MG63 (cell line): ENCODE data around the gene SLC34A1. TPM values are rescaled to one million over a fixed set of nuclear protein-coding genes. Genes with fewer than 3 reads are reported as not detected.

Source experiments
- total RNA-seq: library from RNA; depleted of rRNA; stranded (reverse); fragments of >200 nt; shearing (Covaris generic); gene quantifications from 2 replicates; pipeline ENCODE4 v1.2.3, GENCODE V29; 2014; ENCODE audit warnings: low replicate concordance; rRNA removed

SLC34A1 gene
- total RNA-seq, 1 experiment from 2014 or later: not detected

Other genes with a start within 250 kb of the SLC34A1 start
- 50.3 and 61.3 TPM in 2 replicates for gene RAB24, start 80.7 kb upstream of the SLC34A1 start, total RNA-seq
- 914 and 924 TPM in 2 replicates for gene PRELID1, start 80.6 kb upstream of the SLC34A1 start, total RNA-seq
- 52.9 and 53.3 TPM in 2 replicates for gene MXD3, start 72.5 kb upstream of the SLC34A1 start, total RNA-seq
- 296 and 502 TPM in 2 replicates for gene LMAN2, start 32.8 kb upstream of the SLC34A1 start, total RNA-seq
- 10.7 and 16.7 TPM in 2 replicates for gene RGS14, start 26.5 kb upstream of the SLC34A1 start, total RNA-seq
- not detected in 2 replicates for gene PFN3, start 16.2 kb downstream of the SLC34A1 start, total RNA-seq
- gene F12, start 25.1 kb downstream of the SLC34A1 start, total RNA-seq: 1.3 and 2.3 TPM in 2 replicates
- 62.4 and 127 TPM in 2 replicates for gene GRK6, start 42.2 kb downstream of the SLC34A1 start, total RNA-seq
- 61.4 and 68.2 TPM in 2 replicates for gene PRR7, start 62.4 kb downstream of the SLC34A1 start, total RNA-seq
- 245 and 334 TPM in 2 replicates for gene DBN1, start 89.2 kb downstream of the SLC34A1 start, total RNA-seq
- gene PDLIM7, start 113.2 kb downstream of the SLC34A1 start, total RNA-seq: 77.8 and 165 TPM in 2 replicates
- 0.92 TPM in 1 of 2 replicates, not detected in the other for gene DOK3, start 125.4 kb downstream of the SLC34A1 start, total RNA-seq
- 125 and 127 TPM in 2 replicates for gene DDX41, start 132.5 kb downstream of the SLC34A1 start, total RNA-seq
- 17.5 and 22.3 TPM in 2 replicates for gene FAM193B, start 170.1 kb downstream of the SLC34A1 start, total RNA-seq
- 310 and 483 TPM in 2 replicates for gene TMED9, start 207.8 kb downstream of the SLC34A1 start, total RNA-seq
- 21.7 and 46.5 TPM in 2 replicates for gene B4GALT7, start 215.7 kb downstream of the SLC34A1 start, total RNA-seq